K562 (cell line): Measurements from ENCODE around the gene ZNF785. TPM values are rescaled to one million over a fixed set of nuclear protein-coding genes. Genes with fewer than 3 reads are reported as not detected.
A peak's percentile ranks its signal among the peaks of the same experiment; 100 is the strongest.

Source experiments
- DPF2 ChIP-seq: fragments of 450-650 bp; IDR thresholded peaks from 2 replicates; pipeline ENCODE4 v1.6.1; 2016
- EP300 ChIP-seq: IDR thresholded peaks from 2 replicates; pipeline ENCODE4 v1.6.1; 2012; ENCODE audit warnings: low read length, improper control_type of control experiment
- ERF ChIP-seq: fragments of 450-650 bp; formaldehyde crosslinking; IDR thresholded peaks from 2 replicates; pipeline ENCODE4 v1.4.0; 2020; ENCODE audit warnings: mild to moderate bottlenecking, mixed read lengths
- FOXK1 ChIP-seq: sonication (generic); formaldehyde crosslinking; IDR thresholded peaks from 2 replicates; pipeline ENCODE4 v1.8.0; 2022; ENCODE audit warnings: missing genetic modification reagents, mild to moderate bottlenecking, borderline replicate concordance
- FOXK2 ChIP-seq, 2 experiments: fragments of 450-650 bp; IDR thresholded peaks in 1 of 2; conservative IDR thresholded peaks in 1 of 2; 2 replicates each; pipeline ENCODE4 v1.6.1; 2016; ENCODE audit warnings: low read depth in 2 of 2, mild to moderate bottlenecking in 1 of 2
- HDAC3 ChIP-seq: fragments of 450-650 bp; IDR thresholded peaks from 2 replicates; pipeline ENCODE4 v1.6.1; 2018; ENCODE audit warnings: borderline replicate concordance, mild to moderate bottlenecking, moderate library complexity; ENCODE audit not compliant: partially characterized antibody
- HNRNPLL ChIP-seq: fragments of 200-400 bp; formaldehyde crosslinking; IDR thresholded peaks from 2 replicates; pipeline ENCODE4 v1.6.1; 2017; ENCODE audit warnings: low read length, low read depth, mild to moderate bottlenecking; ENCODE audit not compliant: poor library complexity, severe bottlenecking
- JUN ChIP-seq, 2 experiments: sonication (generic) in 1 of 2; formaldehyde crosslinking in 1 of 2; IDR thresholded peaks; 2 replicates each; pipeline versions ENCODE4 v1.6.1 to v1.8.0; 2012 to 2022; ENCODE audit warnings: borderline replicate concordance in 2 of 2, mild to moderate bottlenecking in 2 of 2, improper control_type of control experiment in 1 of 2, low read depth in 1 of 2, low read length in 1 of 2, missing genetic modification reagents in 1 of 2
- KLF16 ChIP-seq: IDR thresholded peaks from 2 replicates; pipeline ENCODE4 v1.6.1; 2016; ENCODE audit warnings: antibody characterized with exemption
- MAFG ChIP-seq: fragments of 450-650 bp; conservative IDR thresholded peaks from 2 replicates; pipeline ENCODE4 v1.6.1; 2016; ENCODE audit warnings: missing genetic modification characterization, missing compliant biosample characterization
- MTA1 ChIP-seq: fragments of 450-650 bp; IDR thresholded peaks from 2 replicates; pipeline ENCODE4 v1.6.1; 2017; ENCODE audit warnings: borderline replicate concordance
- MYNN ChIP-seq, 2 experiments: sonication (generic); formaldehyde crosslinking in 1 of 2; IDR thresholded peaks; 2 replicates each; pipeline versions ENCODE4 v1.5.0 to v1.6.1; 2016 to 2020; ENCODE audit warnings: antibody characterized with exemption in 1 of 2, missing genetic modification reagents in 1 of 2
- NCOR1 ChIP-seq: fragments of 450-650 bp; IDR thresholded peaks from 2 replicates; pipeline ENCODE4 v1.6.1; 2016; ENCODE audit warnings: mild to moderate bottlenecking, moderate library complexity
- SMAD2 ChIP-seq: fragments of 150-350 bp; IDR thresholded peaks from 2 replicates; pipeline ENCODE4 v1.6.1; 2014; ENCODE audit warnings: low read depth, mild to moderate bottlenecking, low read length
- SMARCA4 ChIP-seq: fragments of 450-650 bp; IDR thresholded peaks from 2 replicates; pipeline ENCODE4 v1.6.1; 2016
- SRF ChIP-seq, 2 experiments: fragments of 250-450, 450-650 bp in 1 of 2; sonication (Bioruptor Pico) in 1 of 2; sonication (generic) in 1 of 2; formaldehyde crosslinking; IDR thresholded peaks; 2 replicates each; pipeline versions ENCODE4 v1.5.0 to v1.5.1; 2020 to 2022; ENCODE audit warnings: mild to moderate bottlenecking in 1 of 2, missing genetic modification reagents in 1 of 2
- TCF7L2 ChIP-seq: fragments of 150-350 bp; IDR thresholded peaks from 2 replicates; pipeline ENCODE4 v1.6.1; 2016; ENCODE audit warnings: low read depth, mild to moderate bottlenecking, low read length, moderate library complexity
- polyA plus RNA-seq, 8 experiments: library from polyadenylated mRNA; depleted of rRNA in 4 of 8; stranded (reverse) in 5 of 8; unstranded in 3 of 8; fragments of >200 nt; fragmentation: Nextera tagmentation in 2 of 8; fragmentation: Illumina TruSeq in 1 of 8; extraction: Ambion mirVana in 2 of 8; extraction: Trizol in 1 of 8; gene quantifications; 2 replicates each; pipeline versions ENCODE4 v1.2.1 to v1.2.3, GENCODE V29; 2011 to 2014; ENCODE audit warnings: inconsistent platforms in 1 of 8, missing spikeins in 1 of 8
- total RNA-seq, 7 experiments: library from RNA; depleted of rRNA in 6 of 7; stranded (reverse); fragments of >200 nt in 6 of 7; fragmentation: Illumina TruSeq in 2 of 7; extraction: Trizol in 2 of 7; gene quantifications; 2 replicates each; pipeline versions ENCODE4 v1.2.1 to v1.2.3, GENCODE V29; 2011 to 2021; ENCODE audit warnings: low replicate concordance in 1 of 7
- TF ChIP-seq, protein P1 (sequence below), 2 experiments: fragments of 450-650 bp in 1 of 2; sonication (generic) in 1 of 2; formaldehyde crosslinking in 1 of 2; IDR thresholded peaks; 2 replicates each; pipeline versions ENCODE4 v1.7.1 to v1.9.0; 2016 to 2022; ENCODE audit warnings: inconsistent platforms in 1 of 2, mild to moderate bottlenecking in 1 of 2, missing genetic modification reagents in 1 of 2

Gene ZNF785
- total and polyA plus RNA-seq, 9 of the 15 experiments (the other 6 are each of a cell fraction or from before 2014, with no cell fraction given) = 0.64 to 11.0 (median 6.4) TPM

DNA sequence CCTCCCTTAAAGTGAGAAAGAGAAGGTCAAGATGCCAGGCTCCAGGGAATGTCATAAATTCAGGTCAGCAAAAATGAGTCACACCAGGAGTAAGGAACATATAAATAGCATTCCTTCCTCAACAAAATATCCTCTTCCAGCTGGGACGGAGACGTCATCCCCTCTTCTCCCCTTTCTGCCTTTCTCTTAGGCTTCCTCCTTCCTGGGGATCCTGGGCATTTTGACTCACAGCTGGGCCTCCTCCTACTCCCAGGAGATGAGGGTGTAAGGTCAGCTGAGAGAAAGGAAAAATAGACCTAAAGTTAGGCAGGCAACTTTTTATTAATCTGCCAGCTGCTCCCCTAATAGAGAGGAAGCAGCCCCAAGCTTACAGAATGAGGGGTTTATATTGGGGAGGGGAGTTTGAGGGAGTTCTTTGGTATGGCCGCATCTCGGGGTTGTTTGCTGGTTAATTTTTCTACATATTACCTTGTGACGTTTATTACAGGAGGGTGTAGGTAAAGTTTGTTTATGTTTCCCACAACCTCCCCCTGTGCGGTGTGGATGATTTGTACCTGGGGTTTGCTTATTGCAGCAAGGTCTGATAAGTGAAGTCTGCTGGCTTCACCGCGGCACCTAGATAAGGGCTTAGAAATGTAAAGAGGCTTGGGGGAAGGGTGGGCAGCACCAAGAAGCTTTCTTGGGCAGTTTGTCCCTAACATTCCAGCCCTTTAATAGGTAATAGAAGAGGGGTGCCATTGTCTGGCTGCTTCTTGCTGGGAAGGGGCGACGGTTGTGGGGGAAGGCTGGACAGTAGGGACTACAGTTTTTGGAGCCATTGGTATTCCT is 43.8 kb downstream of the ZNF785 start (continued):
- TF ChIP-seq, protein P1, sequence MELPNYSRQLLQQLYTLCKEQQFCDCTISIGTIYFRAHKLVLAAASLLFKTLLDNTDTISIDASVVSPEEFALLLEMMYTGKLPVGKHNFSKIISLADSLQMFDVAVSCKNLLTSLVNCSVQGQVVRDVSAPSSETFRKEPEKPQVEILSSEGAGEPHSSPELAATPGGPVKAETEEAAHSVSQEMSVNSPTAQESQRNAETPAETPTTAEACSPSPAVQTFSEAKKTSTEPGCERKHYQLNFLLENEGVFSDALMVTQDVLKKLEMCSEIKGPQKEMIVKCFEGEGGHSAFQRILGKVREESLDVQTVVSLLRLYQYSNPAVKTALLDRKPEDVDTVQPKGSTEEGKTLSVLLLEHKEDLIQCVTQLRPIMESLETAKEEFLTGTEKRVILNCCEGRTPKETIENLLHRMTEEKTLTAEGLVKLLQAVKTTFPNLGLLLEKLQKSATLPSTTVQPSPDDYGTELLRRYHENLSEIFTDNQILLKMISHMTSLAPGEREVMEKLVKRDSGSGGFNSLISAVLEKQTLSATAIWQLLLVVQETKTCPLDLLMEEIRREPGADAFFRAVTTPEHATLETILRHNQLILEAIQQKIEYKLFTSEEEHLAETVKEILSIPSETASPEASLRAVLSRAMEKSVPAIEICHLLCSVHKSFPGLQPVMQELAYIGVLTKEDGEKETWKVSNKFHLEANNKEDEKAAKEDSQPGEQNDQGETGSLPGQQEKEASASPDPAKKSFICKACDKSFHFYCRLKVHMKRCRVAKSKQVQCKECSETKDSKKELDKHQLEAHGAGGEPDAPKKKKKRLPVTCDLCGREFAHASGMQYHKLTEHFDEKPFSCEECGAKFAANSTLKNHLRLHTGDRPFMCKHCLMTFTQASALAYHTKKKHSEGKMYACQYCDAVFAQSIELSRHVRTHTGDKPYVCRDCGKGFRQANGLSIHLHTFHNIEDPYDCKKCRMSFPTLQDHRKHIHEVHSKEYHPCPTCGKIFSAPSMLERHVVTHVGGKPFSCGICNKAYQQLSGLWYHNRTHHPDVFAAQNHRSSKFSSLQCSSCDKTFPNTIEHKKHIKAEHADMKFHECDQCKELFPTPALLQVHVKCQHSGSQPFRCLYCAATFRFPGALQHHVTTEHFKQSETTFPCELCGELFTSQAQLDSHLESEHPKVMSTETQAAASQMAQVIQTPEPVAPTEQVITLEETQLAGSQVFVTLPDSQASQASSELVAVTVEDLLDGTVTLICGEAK (IDR thresholded peaks at IDR 0.05) = 0 out of 2 replicates have a peak, but pooled peaks have one; percentile 13
- TF ChIP-seq, protein P1 (CRISPR knock-in tag; IDR thresholded peaks at IDR 0.05) = no peak
- no peak for TF ChIP-seq MTA1
- peak; percentile 11; the same call in 1 of the 2 replicates for TF ChIP-seq JUN (IDR thresholded peaks at IDR 0.05; ENCODE audit: borderline replicate concordance, low read depth, low read length)
- no peak for TF ChIP-seq JUN (CRISPR knock-in tag; IDR thresholded peaks at IDR 0.05; ENCODE audit: borderline replicate concordance)
- TF ChIP-seq ERF (CRISPR knock-in tag) = no peak
- no peak for TF ChIP-seq TCF7L2
- TF ChIP-seq FOXK2 (conservative IDR thresholded peaks at IDR 0.05 in 1 of 2, IDR thresholded peaks at IDR 0.05 in 1 of 2; ENCODE audit: low read depth in 2 of 2) = peak in 1 of 2 experiments; percentile 16; a peak in 1 of 4 replicates
- TF ChIP-seq SMAD2 = no peak
- TF ChIP-seq EP300 = peak; percentile 51; the same call in 1 of the 2 replicates
- TF ChIP-seq NCOR1 = peak; percentile 64
- no peak for TF ChIP-seq FOXK1 (CRISPR knock-in tag)
- peak; percentile 70; the same call in 1 of the 2 replicates for TF ChIP-seq KLF16
- TF ChIP-seq MYNN (IDR thresholded peaks at IDR 0.05) = no peak
- no peak for TF ChIP-seq MYNN (CRISPR knock-in tag; IDR thresholded peaks at IDR 0.05)
- peak; percentile 62 for TF ChIP-seq DPF2
- TF ChIP-seq SMARCA4 = peak; percentile 41; the same call in 1 of the 2 replicates
- no peak for TF ChIP-seq HNRNPLL
- 0 out of 2 replicates have a peak, but pooled peaks have one; percentile 37 for TF ChIP-seq MAFG
- peak; percentile 19 for TF ChIP-seq HDAC3
- TF ChIP-seq SRF (CRISPR knock-in tag; IDR thresholded peaks at IDR 0.05) = 0 out of 4 replicates have a peak, but pooled peaks of 1 of the 2 experiments have one; percentile 17
